Measurements from ENCODE around the gene HLF.

The HLF gene

GRCh38 chr17:55340686-55341085 lies 75.9 kb downstream of the HLF start:
- DNase-seq (ENCODE audit: low spot score) = no peak
- Mint-ChIP-seq H3K27ac (no peak overlapping the region), H3K9me3 (peaks cover 10% of the 10 kb centered on the region), H3K4me3 (no peak overlapping the region), H3K27me3 (ENCODE audit: low read depth) (peaks cover 23% of the 10 kb centered on the region), H3K36me3 (ENCODE audit: low read depth) (peaks cover 15% of the 10 kb centered on the region), H3K4me1 (ENCODE audit: low read depth) (peaks cover 47% of the 10 kb centered on the region)

GRCh38 chr17:55341432-55341831 lies 76.7 kb downstream of the HLF start:
- Mint-ChIP-seq H3K36me3 (ENCODE audit: low read depth) (peaks cover 18% of the 10 kb centered on the region), H3K9me3 (peaks cover 14% of the 10 kb centered on the region), H3K27me3 (ENCODE audit: low read depth) (peaks cover 19% of the 10 kb centered on the region), H3K27ac (no peak overlapping the region), H3K4me1 (ENCODE audit: low read depth) (peaks cover 50% of the 10 kb centered on the region), H3K4me3 (peak overlapping the region; percentile 6)
- peak; percentile 59 for DNase-seq (ENCODE audit: low spot score)

GRCh38 chr17:55342800-55343585 lies 78.2 kb downstream of the HLF start:
- Mint-ChIP-seq H3K27ac (peak overlapping the region; percentile 88), H3K4me1 (ENCODE audit: low read depth) (peaks cover 58% of the 10 kb centered on the region), H3K36me3 (ENCODE audit: low read depth) (peaks cover 28% of the 10 kb centered on the region), H3K27me3 (ENCODE audit: low read depth) (peaks cover 15% of the 10 kb centered on the region), H3K4me3 (peak overlapping the region; percentile 53), H3K9me3 (peaks cover 20% of the 10 kb centered on the region)
- DNase-seq (ENCODE audit: low spot score) = no peak

GRCh38 chr17:55343900-55344513 lies 79.2 kb downstream of the HLF start:
- Mint-ChIP-seq H3K4me1 (ENCODE audit: low read depth) (peaks cover 68% of the 10 kb centered on the region), H3K27me3 (ENCODE audit: low read depth) (peaks cover 8% of the 10 kb centered on the region), H3K9me3 (peaks cover 16% of the 10 kb centered on the region), H3K36me3 (ENCODE audit: low read depth) (peaks cover 23% of the 10 kb centered on the region), H3K4me3 (peak overlapping the region; percentile 32), H3K27ac (peak overlapping the region; percentile 88)
- peak; percentile 7 for DNase-seq (ENCODE audit: low spot score)

GRCh38 chr17:55344514-55344997 lies 79.8 kb downstream of the HLF start:
- Mint-ChIP-seq H3K4me1 (ENCODE audit: low read depth) (peaks cover 69% of the 10 kb centered on the region), H3K9me3 (peaks cover 16% of the 10 kb centered on the region), H3K27ac (peak overlapping the region; percentile 88), H3K36me3 (ENCODE audit: low read depth) (peaks cover 23% of the 10 kb centered on the region), H3K4me3 (peak overlapping the region; percentile 69), H3K27me3 (ENCODE audit: low read depth) (peaks cover 8% of the 10 kb centered on the region)
- peak; percentile 76 for DNase-seq (ENCODE audit: low spot score)

GRCh38 chr17:55345132-55345531 lies 80.4 kb downstream of the HLF start:
- Mint-ChIP-seq H3K4me1 (ENCODE audit: low read depth) (peaks cover 66% of the 10 kb centered on the region), H3K9me3 (peaks cover 16% of the 10 kb centered on the region), H3K4me3 (peak overlapping the region; percentile 69), H3K27me3 (ENCODE audit: low read depth) (peaks cover 4% of the 10 kb centered on the region), H3K27ac (peak overlapping the region; percentile 88), H3K36me3 (ENCODE audit: low read depth) (peaks cover 19% of the 10 kb centered on the region)
- DNase-seq (ENCODE audit: low spot score) = peak; percentile 6

GRCh38 chr17:55346658-55347057 lies 81.9 kb downstream of the HLF start:
- H3K27ac Mint-ChIP-seq = no peak overlapping the region
- H3K36me3 Mint-ChIP-seq (ENCODE audit: low read depth) = peaks cover 19% of the 10 kb centered on the region
- H3K27me3 Mint-ChIP-seq (ENCODE audit: low read depth) = no peaks in the 10 kb centered on the region
- no peak for DNase-seq (ENCODE audit: low spot score)
- no peak overlapping the region for H3K4me3 Mint-ChIP-seq
- H3K4me1 Mint-ChIP-seq (ENCODE audit: low read depth) = peaks cover 68% of the 10 kb centered on the region
- H3K9me3 Mint-ChIP-seq = peaks cover 16% of the 10 kb centered on the region

- Mint-ChIP-seq H3K27me3 (ENCODE audit: low read depth) (no peaks in the 10 kb centered on the region), H3K36me3 (ENCODE audit: low read depth) (peaks cover 19% of the 10 kb centered on the region), H3K4me3 (no peak overlapping the region), H3K4me1 (ENCODE audit: low read depth) (peaks cover 65% of the 10 kb centered on the region), H3K27ac (peak overlapping the region; percentile 33), H3K9me3 (peaks cover 16% of the 10 kb centered on the region)
- no peak for DNase-seq (ENCODE audit: low spot score)
Measured at GRCh38 chr17:55347341-55347740, 82.6 kb downstream of the HLF start.

- DNase-seq (ENCODE audit: low spot score) = peak; percentile 32
- Mint-ChIP-seq H3K27me3 (ENCODE audit: low read depth) (no peaks in the 10 kb centered on the region), H3K36me3 (ENCODE audit: low read depth) (peaks cover 17% of the 10 kb centered on the region), H3K4me1 (ENCODE audit: low read depth) (peaks cover 52% of the 10 kb centered on the region), H3K4me3 (peak overlapping the region; percentile 10), H3K27ac (no peak overlapping the region), H3K9me3 (peaks cover 16% of the 10 kb centered on the region)
Measured at GRCh38 chr17:55348749-55349354, 84.1 kb downstream of the HLF start.

- H3K27me3 Mint-ChIP-seq (ENCODE audit: low read depth) = no peaks in the 10 kb centered on the region
- no peak overlapping the region for H3K4me3 Mint-ChIP-seq
- H3K36me3 Mint-ChIP-seq (ENCODE audit: low read depth) = peaks cover 12% of the 10 kb centered on the region
- peaks cover 36% of the 10 kb centered on the region for H3K4me1 Mint-ChIP-seq (ENCODE audit: low read depth)
- H3K9me3 Mint-ChIP-seq = peaks cover 9% of the 10 kb centered on the region
- DNase-seq (ENCODE audit: low spot score) = no peak
- H3K27ac Mint-ChIP-seq = no peak overlapping the region
Measured at GRCh38 chr17:55350825-55351205, 86.1 kb downstream of the HLF start.

- H3K4me1 Mint-ChIP-seq (ENCODE audit: low read depth) = peaks cover 36% of the 10 kb centered on the region
- no peak overlapping the region for H3K4me3 Mint-ChIP-seq
- peaks cover 9% of the 10 kb centered on the region for H3K9me3 Mint-ChIP-seq
- no peak overlapping the region for H3K27ac Mint-ChIP-seq
- H3K27me3 Mint-ChIP-seq (ENCODE audit: low read depth) = no peaks in the 10 kb centered on the region
- DNase-seq (ENCODE audit: low spot score) = no peak
- H3K36me3 Mint-ChIP-seq (ENCODE audit: low read depth) = peaks cover 12% of the 10 kb centered on the region
Measured at GRCh38 chr17:55351226-55351625, 86.5 kb downstream of the HLF start.

- Mint-ChIP-seq H3K4me1 (ENCODE audit: low read depth) (peaks cover 20% of the 10 kb centered on the region), H3K27me3 (ENCODE audit: low read depth) (peaks cover 5% of the 10 kb centered on the region), H3K27ac (no peak overlapping the region), H3K4me3 (no peak overlapping the region), H3K9me3 (no peaks in the 10 kb centered on the region), H3K36me3 (ENCODE audit: low read depth) (no peaks in the 10 kb centered on the region)
- DNase-seq (ENCODE audit: low spot score) = no peak
Measured at GRCh38 chr17:55354010-55354409, 89.2 kb downstream of the HLF start.

GRCh38 chr17:55354941-55355340 lies 90.2 kb downstream of the HLF start:
- Mint-ChIP-seq H3K9me3 (no peaks in the 10 kb centered on the region), H3K27me3 (ENCODE audit: low read depth) (peaks cover 6% of the 10 kb centered on the region), H3K36me3 (ENCODE audit: low read depth) (no peaks in the 10 kb centered on the region), H3K4me1 (ENCODE audit: low read depth) (peaks cover 16% of the 10 kb centered on the region), H3K27ac (no peak overlapping the region), H3K4me3 (no peak overlapping the region)
- no peak for DNase-seq (ENCODE audit: low spot score)

All from T-helper 2 cell treated with Interferon-gamma antibody and Interleukin-4, amounts not matched to agents 5 μg/mL and 100 μg/mL, for 36 hours (primary cell).